ENCODE results near the gene EPAS1. TPM values are rescaled to one million over a fixed set of nuclear protein-coding genes. Genes with fewer than 3 reads are reported as not detected.
A peak's percentile ranks its signal among the peaks of the same experiment; 100 is the strongest.

Gene EPAS1
- total and polyA plus RNA-seq, 9 of the 15 experiments (the other 6 are each of a cell fraction or from before 2014, with no cell fraction given): 0.25 to 11.2 (median 4.1) TPM

DNA sequence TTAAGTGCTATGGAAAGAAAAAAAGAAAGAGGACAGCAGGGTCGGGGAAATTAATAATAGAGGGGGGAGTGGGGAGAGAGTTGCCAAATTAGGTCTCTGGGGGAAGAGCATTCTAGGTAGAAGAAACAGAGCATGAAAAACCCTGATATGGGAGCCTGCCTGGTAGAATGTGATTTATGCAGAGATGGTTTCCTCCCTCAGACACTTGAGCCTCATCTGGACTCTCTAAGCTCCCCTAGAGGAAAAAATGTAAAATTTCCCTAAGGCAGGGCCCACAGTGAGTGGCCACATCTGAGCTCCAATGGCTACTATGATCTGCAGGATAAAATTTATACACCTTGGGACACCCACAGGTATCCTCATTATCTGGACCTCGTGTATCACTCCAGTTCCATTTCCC, 20.6 kb upstream of the EPAS1 start (continued):
- TF ChIP-seq, protein P1, sequence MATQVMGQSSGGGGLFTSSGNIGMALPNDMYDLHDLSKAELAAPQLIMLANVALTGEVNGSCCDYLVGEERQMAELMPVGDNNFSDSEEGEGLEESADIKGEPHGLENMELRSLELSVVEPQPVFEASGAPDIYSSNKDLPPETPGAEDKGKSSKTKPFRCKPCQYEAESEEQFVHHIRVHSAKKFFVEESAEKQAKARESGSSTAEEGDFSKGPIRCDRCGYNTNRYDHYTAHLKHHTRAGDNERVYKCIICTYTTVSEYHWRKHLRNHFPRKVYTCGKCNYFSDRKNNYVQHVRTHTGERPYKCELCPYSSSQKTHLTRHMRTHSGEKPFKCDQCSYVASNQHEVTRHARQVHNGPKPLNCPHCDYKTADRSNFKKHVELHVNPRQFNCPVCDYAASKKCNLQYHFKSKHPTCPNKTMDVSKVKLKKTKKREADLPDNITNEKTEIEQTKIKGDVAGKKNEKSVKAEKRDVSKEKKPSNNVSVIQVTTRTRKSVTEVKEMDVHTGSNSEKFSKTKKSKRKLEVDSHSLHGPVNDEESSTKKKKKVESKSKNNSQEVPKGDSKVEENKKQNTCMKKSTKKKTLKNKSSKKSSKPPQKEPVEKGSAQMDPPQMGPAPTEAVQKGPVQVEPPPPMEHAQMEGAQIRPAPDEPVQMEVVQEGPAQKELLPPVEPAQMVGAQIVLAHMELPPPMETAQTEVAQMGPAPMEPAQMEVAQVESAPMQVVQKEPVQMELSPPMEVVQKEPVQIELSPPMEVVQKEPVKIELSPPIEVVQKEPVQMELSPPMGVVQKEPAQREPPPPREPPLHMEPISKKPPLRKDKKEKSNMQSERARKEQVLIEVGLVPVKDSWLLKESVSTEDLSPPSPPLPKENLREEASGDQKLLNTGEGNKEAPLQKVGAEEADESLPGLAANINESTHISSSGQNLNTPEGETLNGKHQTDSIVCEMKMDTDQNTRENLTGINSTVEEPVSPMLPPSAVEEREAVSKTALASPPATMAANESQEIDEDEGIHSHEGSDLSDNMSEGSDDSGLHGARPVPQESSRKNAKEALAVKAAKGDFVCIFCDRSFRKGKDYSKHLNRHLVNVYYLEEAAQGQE (IDR thresholded peaks at IDR 0.05; ENCODE audit: borderline replicate concordance): peak; percentile 7; the same call in 1 of the 2 replicates
- TF ChIP-seq, protein P1 (CRISPR knock-in tag; IDR thresholded peaks at IDR 0.05; ENCODE audit: low read depth): no peak
- TF ChIP-seq, protein P2, sequence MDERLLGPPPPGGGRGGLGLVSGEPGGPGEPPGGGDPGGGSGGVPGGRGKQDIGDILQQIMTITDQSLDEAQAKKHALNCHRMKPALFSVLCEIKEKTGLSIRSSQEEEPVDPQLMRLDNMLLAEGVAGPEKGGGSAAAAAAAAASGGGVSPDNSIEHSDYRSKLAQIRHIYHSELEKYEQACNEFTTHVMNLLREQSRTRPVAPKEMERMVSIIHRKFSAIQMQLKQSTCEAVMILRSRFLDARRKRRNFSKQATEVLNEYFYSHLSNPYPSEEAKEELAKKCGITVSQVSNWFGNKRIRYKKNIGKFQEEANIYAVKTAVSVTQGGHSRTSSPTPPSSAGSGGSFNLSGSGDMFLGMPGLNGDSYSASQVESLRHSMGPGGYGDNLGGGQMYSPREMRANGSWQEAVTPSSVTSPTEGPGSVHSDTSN (CRISPR knock-in tag; IDR thresholded peaks at IDR 0.05; ENCODE audit: low read depth): no peak
- TF ChIP-seq, protein P2 (tag; conservative IDR thresholded peaks at IDR 0.05; ENCODE audit: low read depth): peak; percentile 69
- TF ChIP-seq, protein P3, sequence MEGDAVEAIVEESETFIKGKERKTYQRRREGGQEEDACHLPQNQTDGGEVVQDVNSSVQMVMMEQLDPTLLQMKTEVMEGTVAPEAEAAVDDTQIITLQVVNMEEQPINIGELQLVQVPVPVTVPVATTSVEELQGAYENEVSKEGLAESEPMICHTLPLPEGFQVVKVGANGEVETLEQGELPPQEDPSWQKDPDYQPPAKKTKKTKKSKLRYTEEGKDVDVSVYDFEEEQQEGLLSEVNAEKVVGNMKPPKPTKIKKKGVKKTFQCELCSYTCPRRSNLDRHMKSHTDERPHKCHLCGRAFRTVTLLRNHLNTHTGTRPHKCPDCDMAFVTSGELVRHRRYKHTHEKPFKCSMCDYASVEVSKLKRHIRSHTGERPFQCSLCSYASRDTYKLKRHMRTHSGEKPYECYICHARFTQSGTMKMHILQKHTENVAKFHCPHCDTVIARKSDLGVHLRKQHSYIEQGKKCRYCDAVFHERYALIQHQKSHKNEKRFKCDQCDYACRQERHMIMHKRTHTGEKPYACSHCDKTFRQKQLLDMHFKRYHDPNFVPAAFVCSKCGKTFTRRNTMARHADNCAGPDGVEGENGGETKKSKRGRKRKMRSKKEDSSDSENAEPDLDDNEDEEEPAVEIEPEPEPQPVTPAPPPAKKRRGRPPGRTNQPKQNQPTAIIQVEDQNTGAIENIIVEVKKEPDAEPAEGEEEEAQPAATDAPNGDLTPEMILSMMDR (IDR thresholded peaks at IDR 0.05 in 2 of 3, conservative IDR thresholded peaks at IDR 0.05 in 1 of 3; ENCODE audit: insufficient read depth in 2 of 3, low read depth in 1 of 3, low read length in 3 of 3): peak in 1 of 3 experiments; percentile 48; a peak in 2 of 6 replicates
- TF ChIP-seq SIN3B (IDR thresholded peaks at IDR 0.05; ENCODE audit: low read depth) (no peak), MEIS2 (IDR thresholded peaks at IDR 0.05; ENCODE audit: partially characterized antibody) (peak; percentile 56), RAD21 (CRISPR knock-in tag; conservative IDR thresholded peaks at IDR 0.05 in 1 of 2, IDR thresholded peaks at IDR 0.05 in 1 of 2) (peak; percentile 30 to 41; a peak in 3 of 4 replicates)
- TF ChIP-seq, protein P4, sequence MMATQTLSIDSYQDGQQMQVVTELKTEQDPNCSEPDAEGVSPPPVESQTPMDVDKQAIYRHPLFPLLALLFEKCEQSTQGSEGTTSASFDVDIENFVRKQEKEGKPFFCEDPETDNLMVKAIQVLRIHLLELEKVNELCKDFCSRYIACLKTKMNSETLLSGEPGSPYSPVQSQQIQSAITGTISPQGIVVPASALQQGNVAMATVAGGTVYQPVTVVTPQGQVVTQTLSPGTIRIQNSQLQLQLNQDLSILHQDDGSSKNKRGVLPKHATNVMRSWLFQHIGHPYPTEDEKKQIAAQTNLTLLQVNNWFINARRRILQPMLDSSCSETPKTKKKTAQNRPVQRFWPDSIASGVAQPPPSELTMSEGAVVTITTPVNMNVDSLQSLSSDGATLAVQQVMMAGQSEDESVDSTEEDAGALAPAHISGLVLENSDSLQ (IDR thresholded peaks at IDR 0.05): peak; percentile 51
